Measurements from ENCODE around the gene MIER3. TPM values are rescaled to one million over a fixed set of nuclear protein-coding genes. Genes with fewer than 3 reads are reported as not detected.

MIER3 gene
- polyA plus RNA-seq, 1 of the 3 experiments (the other 2 are of a cell fraction) = 3.8 TPM

GRCh38 chr5:56958595-56958994 is 6.7 kb upstream of the MIER3 start (continued):
- TF ChIP-seq, protein P1, sequence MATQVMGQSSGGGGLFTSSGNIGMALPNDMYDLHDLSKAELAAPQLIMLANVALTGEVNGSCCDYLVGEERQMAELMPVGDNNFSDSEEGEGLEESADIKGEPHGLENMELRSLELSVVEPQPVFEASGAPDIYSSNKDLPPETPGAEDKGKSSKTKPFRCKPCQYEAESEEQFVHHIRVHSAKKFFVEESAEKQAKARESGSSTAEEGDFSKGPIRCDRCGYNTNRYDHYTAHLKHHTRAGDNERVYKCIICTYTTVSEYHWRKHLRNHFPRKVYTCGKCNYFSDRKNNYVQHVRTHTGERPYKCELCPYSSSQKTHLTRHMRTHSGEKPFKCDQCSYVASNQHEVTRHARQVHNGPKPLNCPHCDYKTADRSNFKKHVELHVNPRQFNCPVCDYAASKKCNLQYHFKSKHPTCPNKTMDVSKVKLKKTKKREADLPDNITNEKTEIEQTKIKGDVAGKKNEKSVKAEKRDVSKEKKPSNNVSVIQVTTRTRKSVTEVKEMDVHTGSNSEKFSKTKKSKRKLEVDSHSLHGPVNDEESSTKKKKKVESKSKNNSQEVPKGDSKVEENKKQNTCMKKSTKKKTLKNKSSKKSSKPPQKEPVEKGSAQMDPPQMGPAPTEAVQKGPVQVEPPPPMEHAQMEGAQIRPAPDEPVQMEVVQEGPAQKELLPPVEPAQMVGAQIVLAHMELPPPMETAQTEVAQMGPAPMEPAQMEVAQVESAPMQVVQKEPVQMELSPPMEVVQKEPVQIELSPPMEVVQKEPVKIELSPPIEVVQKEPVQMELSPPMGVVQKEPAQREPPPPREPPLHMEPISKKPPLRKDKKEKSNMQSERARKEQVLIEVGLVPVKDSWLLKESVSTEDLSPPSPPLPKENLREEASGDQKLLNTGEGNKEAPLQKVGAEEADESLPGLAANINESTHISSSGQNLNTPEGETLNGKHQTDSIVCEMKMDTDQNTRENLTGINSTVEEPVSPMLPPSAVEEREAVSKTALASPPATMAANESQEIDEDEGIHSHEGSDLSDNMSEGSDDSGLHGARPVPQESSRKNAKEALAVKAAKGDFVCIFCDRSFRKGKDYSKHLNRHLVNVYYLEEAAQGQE (IDR thresholded peaks at IDR 0.05; ENCODE audit: low read depth, low read length) = no peak
- TF ChIP-seq RXRA (IDR thresholded peaks at IDR 0.05; ENCODE audit: borderline replicate concordance, low read depth) (no peak), FOXJ3 (CRISPR knock-in tag; IDR thresholded peaks at IDR 0.05) (no peak), SMC3 (IDR thresholded peaks at IDR 0.05; ENCODE audit: low read depth, low read length) (no peak), RAD21 (IDR thresholded peaks at IDR 0.05; ENCODE audit: low read length) (no peak), NFIC (IDR thresholded peaks at IDR 0.05; ENCODE audit: borderline replicate concordance) (no peak), NRF1 (IDR thresholded peaks at IDR 0.05; ENCODE audit: low read depth, low read length) (no peak)

GRCh38 chr5:56954262-56954661 is 2.3 kb upstream of the MIER3 start:
- Histone ChIP-seq H3K27me3 (ENCODE audit: insufficient read depth) (no peaks in the 10 kb centered on the region), H3K4me2 (no peak overlapping the region), H3F3A (replicated peaks; ENCODE audit: insufficient read depth) (peaks cover 4% of the 10 kb centered on the region), H3K79me2 (ENCODE audit: insufficient read depth) (peaks cover 22% of the 10 kb centered on the region), H3K36me3 (replicated peaks in 1 of 2; ENCODE audit: control insufficient read depth in 1 of 2, insufficient read depth in 2 of 2, low read length in 1 of 2) (peaks cover 3 to 4% of the 10 kb centered on the region in 2 experiments), H3K9me2 (no peaks in the 10 kb centered on the region), H4K20me1 (ENCODE audit: insufficient read depth) (peaks cover 11% of the 10 kb centered on the region), H3K9ac (no peak overlapping the region), H3K9me3 (no peaks in the 10 kb centered on the region), H3K4me1 (ENCODE audit: control insufficient read depth in 1 of 2, insufficient read depth in 2 of 2, low read depth in 1 of 2, low read length in 1 of 2) (peaks cover 8 to 11% of the 10 kb centered on the region in 2 experiments; a peak in 3 of 4 replicates), H2AFZ (ENCODE audit: low read depth) (no peak overlapping the region), H3K27ac (ENCODE audit: low read depth in 2 of 2, low read length in 1 of 2) (no peak overlapping the region), H3K4me3 (ENCODE audit: low read depth in 2 of 2, low read length in 1 of 2) (no peak overlapping the region)
- TF ChIP-seq CTCF (IDR thresholded peaks at IDR 0.05) (no peak), NRF1 (IDR thresholded peaks at IDR 0.05; ENCODE audit: low read depth, low read length) (no peak), TEAD4 (IDR thresholded peaks at IDR 0.05; ENCODE audit: borderline replicate concordance, insufficient read depth) (no peak), JUND (IDR thresholded peaks at IDR 0.05) (no peak), ELF1 (IDR thresholded peaks at IDR 0.05) (no peak), SMC3 (IDR thresholded peaks at IDR 0.05; ENCODE audit: low read depth, low read length) (no peak), GABPA (IDR thresholded peaks at IDR 0.05; ENCODE audit: low read depth) (no peak), SIN3A (IDR thresholded peaks at IDR 0.05; ENCODE audit: borderline replicate concordance, low read depth, low read length) (no peak), FOXJ3 (CRISPR knock-in tag; IDR thresholded peaks at IDR 0.05) (no peak), EP300 (IDR thresholded peaks at IDR 0.05; ENCODE audit: borderline replicate concordance in 1 of 2, low read depth in 1 of 2, low read length in 1 of 2) (no peak), YY1 (IDR thresholded peaks at IDR 0.05; ENCODE audit: low read depth) (no peak), FOSL2 (IDR thresholded peaks at IDR 0.05; ENCODE audit: borderline replicate concordance, low read depth) (no peak), MEF2A (IDR thresholded peaks at IDR 0.05; ENCODE audit: borderline replicate concordance, low read depth) (no peak), PBX3 (IDR thresholded peaks at IDR 0.05) (no peak), RFX5 (IDR thresholded peaks at IDR 0.05; ENCODE audit: low read length) (no peak)
- TF ChIP-seq, protein P1 (IDR thresholded peaks at IDR 0.05; ENCODE audit: low read depth, low read length) = no peak
- TF ChIP-seq, protein P2, sequence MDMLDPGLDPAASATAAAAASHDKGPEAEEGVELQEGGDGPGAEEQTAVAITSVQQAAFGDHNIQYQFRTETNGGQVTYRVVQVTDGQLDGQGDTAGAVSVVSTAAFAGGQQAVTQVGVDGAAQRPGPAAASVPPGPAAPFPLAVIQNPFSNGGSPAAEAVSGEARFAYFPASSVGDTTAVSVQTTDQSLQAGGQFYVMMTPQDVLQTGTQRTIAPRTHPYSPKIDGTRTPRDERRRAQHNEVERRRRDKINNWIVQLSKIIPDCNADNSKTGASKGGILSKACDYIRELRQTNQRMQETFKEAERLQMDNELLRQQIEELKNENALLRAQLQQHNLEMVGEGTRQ (IDR thresholded peaks at IDR 0.05; ENCODE audit: borderline replicate concordance, low read depth, low read length) = no peak
- ChIA-PET POLR2A (no interaction called here), CTCF (interaction anchor here (1.1 to 1.6 kb wide), 2 partner anchors 187 to 684 kb away, joined by 4 to 6 read pairs; no protein-coding TSS in a partner anchor)
- 79% methylated on average over 1 of the region's 1 CpG for WGBS (ENCODE audit: low lambda C conversion rate)
- DNase-seq = no peak
